Stimulated activated CD4-positive, alpha-beta T cell treated with anti-CD3 and anti-CD28 coated beads, Interleukin-15, amount 100 ng/mL, for 1 hour (primary cell): ENCODE data around the gene ZBTB22.
A peak's percentile ranks its signal among the peaks of the same experiment; 100 is the strongest.
"Not testable (repeated sequence)": the region's sequence is repeated elsewhere in the genome, so short reads cannot be mapped to it uniquely, and the experiment has no call there.

Experiments
- DNase-seq, 2 donors: peaks; one replicate each; pipeline ENCODE4 v3.0.0-alpha.2; 2020; ENCODE audit warnings: low read depth in 1 of 2, low spot score in 1 of 2

The ZBTB22 gene

GRCh38 chr6:33280539-33280938 is 37.0 kb downstream of the ZBTB22 start:
- no peak for DNase-seq

GRCh38 chr6:33279971-33280511 is 37.5 kb downstream of the ZBTB22 start:
- no peak for DNase-seq

GRCh38 chr6:33279257-33279695 is 38.3 kb downstream of the ZBTB22 start:
- no peak for DNase-seq

GRCh38 chr6:33278810-33279209 is 38.7 kb downstream of the ZBTB22 start:
- no peak for DNase-seq

- DNase-seq, result no peak
Observed at GRCh38 chr6:33278392-33278741, 39.2 kb downstream of the ZBTB22 start.

- DNase-seq, result no peak
Observed at GRCh38 chr6:33277663-33278391, 39.7 kb downstream of the ZBTB22 start.

GRCh38 chr6:33276864-33277662 is 40.5 kb downstream of the ZBTB22 start, which contains the start of gene B3GALT4:
Gene B3GALT4 (plus strand): TSS chr6:33277123. CDS start chr6:33277420, 297 bp downstream.
- DNase-seq, result peak; percentile 43 to 68

- DNase-seq, result no peak
Observed at GRCh38 chr6:33276581-33276863, 41.0 kb downstream of the ZBTB22 start.

- DNase-seq, result not testable (repeated sequence)
Observed at GRCh38 chr6:33275795-33276580, 41.6 kb downstream of the ZBTB22 start.

GRCh38 chr6:33273924-33274902 is 43.3 kb downstream of the ZBTB22 start:
- DNase-seq, result no peak

- no peak for DNase-seq
Observed at GRCh38 chr6:33273129-33273923, 44.2 kb downstream of the ZBTB22 start.

- no peak for DNase-seq
Observed at GRCh38 chr6:33272275-33273128, 45.0 kb downstream of the ZBTB22 start.

GRCh38 chr6:33271468-33272274 is 45.9 kb downstream of the ZBTB22 start, which contains the start of the genes RPS18 and VPS52:
Gene RPS18 (plus strand): TSS chr6:33272075. CDS start chr6:33272120, 45 bp downstream.
Gene VPS52 (minus strand): TSS chr6:33271876. CDS start chr6:33271675, 201 bp downstream.
- peak; percentile 68 to 77 for DNase-seq

- DNase-seq, result no peak
Observed at GRCh38 chr6:33271117-33271467, 46.5 kb downstream of the ZBTB22 start.
